Activated T-cell treated with anti-CD3 and anti-CD28 coated beads, Interleukin-2, amount 50 U/mL, for 48 hours (primary cell): ENCODE data around the gene PHLPP1.

Source experiments
- DNase-seq, 2 experiments: peaks; one replicate each; pipeline ENCODE4 v3.0.0-alpha.2; 2020

The PHLPP1 gene

DNA sequence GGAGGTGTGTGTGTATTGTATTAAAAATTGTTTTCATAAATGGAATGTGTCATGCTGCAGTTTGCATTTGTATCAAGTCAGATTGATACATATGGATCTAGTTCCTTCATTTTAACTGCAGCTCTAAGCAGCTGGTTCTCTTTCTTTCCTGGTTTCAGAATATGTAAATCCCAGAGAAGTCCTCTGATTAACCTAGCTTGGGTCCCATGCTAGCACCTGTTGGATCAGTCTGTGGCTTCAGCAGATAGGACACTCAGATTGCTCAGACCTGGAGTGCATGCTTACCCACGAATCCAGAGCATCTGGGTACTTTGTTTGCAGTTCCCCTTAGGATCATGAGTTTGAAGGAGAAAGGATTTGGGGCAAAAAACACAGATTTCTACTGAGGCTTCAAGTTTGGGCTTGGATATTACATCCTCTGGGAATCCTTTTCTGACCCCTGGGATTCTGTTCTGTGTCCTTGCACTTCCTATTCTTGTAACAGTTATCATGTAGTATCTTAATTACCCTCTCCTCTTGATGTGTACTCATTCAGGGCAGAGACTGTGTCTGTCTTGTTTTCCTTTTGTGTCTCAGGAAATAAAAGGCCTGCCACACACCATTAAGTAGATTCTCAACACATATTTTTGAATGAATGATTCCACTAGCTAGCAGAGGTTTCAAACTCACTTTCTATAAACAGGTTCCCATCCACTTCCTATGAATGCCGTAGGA is 142.1 kb downstream of the PHLPP1 start:
- no peak for DNase-seq

GRCh38 chr18:62860062-62860461 is 144.7 kb downstream of the PHLPP1 start:
- no peak for DNase-seq

GRCh38 chr18:62862466-62862865 is 147.1 kb downstream of the PHLPP1 start:
- DNase-seq = no peak

DNA sequence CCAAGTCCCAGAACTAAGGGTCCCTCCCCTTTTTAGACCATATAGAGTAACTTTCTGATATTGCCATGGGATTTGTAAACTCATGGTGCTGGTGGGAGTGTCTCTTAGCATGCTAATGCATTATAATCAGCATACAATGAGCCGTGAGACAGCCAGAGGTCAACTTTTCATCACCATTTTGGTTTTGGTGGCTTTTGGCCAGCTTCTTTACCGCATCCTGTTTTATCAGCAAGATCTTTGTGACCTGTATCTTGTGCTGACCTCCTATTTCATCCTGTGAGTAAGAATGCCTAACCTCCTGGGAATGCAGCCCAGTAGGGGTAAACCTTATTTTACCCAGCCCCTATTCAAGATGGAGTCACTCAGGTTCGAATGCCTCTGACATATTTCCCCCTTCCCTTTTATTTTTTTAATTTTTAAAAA is 148.2 kb downstream of the PHLPP1 start:
- no peak for DNase-seq

GRCh38 chr18:62865498-62865897 is 150.2 kb downstream of the PHLPP1 start:
- no peak for DNase-seq

GRCh38 chr18:62867534-62867933 is 152.2 kb downstream of the PHLPP1 start:
- no peak for DNase-seq

GRCh38 chr18:62868645-62869044 is 153.3 kb downstream of the PHLPP1 start:
- no peak for DNase-seq

- no peak for DNase-seq
Measured at GRCh38 chr18:62870643-62871042, 155.3 kb downstream of the PHLPP1 start.

DNA sequence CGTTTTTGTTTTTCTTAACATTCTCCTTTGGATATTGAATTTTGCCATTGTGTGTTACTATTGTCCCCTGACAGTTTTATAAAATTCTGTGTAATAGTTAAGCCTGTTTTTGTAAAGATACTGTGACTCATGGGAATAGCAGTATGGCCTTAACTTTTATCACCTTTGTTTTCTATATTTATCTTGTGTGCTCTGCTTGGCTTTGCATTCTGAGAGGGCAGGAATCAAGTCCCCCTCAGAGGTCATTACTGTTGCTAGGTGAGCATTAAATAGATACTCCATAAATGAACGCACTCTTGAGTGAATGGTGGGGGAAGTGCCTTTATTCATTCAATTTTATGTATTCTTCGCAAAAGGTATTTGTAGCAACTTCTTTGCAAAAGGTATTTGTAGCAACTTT is 160.0 kb downstream of the PHLPP1 start:
- DNase-seq = no peak

GRCh38 chr18:62876111-62876510 is 160.8 kb downstream of the PHLPP1 start:
- no peak for DNase-seq

DNA sequence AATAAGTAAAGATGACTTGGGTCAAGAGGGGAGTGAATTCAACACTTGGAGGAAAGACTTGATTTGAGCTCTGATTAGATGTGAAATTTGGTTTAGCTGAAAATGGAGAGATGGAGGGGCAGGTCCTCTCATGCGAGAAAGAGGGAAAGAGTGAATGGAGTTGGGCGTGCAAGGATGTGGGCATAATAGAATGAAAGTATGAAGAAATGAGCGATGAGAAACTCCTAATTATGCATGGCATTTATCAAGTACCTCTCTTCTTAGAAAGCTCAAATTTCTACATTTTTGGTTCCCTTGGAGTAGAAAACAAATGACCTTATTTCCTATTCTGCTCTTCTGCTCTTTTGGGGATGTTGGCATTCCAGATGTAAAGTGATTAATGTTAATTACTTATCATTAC is 161.5 kb downstream of the PHLPP1 start:
- no peak for DNase-seq

DNA sequence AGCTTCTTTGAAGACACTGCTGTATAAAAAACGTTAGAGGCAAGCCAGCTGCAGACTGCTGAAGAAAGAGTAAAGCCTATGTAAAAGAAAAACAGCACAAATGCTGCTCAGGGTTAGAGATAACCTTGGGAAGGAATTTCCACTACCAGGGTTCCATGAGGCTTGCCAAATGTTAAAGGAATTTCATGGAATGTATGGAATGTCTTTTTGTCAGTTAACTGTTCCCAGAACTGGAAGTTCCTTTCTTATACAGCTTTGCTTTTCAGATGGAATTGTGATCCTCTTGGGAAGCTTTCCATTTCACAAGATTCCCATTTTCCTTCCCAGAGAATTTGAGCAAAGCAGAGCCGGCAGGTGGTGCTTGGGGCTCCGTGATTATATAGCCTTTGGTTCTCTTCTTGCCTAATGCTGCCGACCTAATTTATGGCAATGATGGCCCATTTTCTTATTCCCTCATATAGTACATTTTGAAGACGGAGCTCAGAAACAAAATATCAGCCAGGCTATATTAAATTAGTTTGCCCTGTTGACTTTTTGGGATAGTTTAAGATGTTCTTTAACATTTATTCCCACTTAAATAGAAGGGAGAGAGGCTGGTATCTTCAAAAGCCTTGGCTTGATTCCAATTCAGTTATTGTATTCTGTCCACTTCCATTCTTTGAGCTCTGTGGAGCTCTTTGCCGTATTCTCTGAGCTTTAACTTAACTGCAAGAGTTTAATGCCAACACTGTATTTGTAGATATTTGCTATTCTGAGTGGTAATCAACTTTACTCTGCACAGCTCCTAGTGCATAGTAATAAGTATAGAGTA is 162.3 kb downstream of the PHLPP1 start:
- DNase-seq = no peak

GRCh38 chr18:62878305-62878704 is 163.0 kb downstream of the PHLPP1 start:
- no peak for DNase-seq

GRCh38 chr18:62880034-62880433 is 164.7 kb downstream of the PHLPP1 start:
- DNase-seq = no peak

DNA sequence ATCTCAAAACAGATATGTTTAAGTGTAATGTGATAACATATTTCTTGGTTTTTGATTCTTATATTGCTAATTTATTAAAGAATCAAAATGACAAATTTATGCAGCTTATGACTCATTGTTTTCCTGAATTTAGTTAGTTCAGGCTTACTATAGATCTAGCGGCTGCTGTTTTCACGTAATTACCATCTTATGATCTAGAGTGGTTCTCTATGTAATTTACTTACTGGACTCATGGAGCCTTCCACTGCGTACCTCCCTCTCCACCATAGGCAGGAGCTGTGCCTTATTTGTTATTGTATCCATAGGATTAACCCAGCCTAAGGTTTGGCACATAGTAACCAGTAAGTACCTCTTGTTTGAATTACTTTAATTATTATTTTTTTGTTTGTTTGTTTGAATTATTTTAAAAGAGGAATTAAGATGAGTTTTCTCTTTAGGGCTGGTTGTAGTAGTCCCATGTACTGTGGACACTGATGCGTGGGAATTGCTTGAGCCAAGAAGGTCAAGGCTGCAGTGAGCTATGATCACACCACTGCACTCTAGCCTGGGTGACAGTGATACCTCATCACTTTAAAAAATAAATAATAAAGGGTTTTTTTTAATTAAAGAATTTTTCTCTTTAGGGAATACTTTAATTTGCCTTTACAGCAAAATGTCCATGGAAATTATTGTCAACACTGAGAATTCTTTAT is 165.5 kb downstream of the PHLPP1 start:
- no peak for DNase-seq

DNA sequence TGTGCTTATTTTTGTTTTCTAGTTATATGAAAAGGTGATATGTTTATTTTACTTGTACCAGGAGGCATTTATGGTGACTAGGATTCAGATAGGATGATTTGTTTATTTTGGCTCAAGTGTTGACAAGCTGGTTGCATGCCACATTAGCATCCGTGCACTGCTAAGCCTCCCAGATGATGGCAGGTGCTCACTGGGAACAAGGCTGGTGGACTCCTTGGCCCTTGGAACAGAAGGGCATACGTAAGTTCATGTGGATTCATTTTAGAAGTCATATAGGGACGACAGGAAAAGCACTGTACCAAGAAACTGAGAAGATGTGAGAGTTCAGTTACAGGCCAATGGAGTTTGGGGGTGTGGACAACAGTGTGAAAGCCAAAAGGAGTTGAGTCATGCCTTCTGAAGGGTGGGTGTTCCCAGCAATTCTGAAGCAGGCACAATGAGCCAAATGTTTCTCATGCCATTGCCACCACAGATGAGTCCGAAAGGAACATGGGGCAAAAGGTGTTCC is 166.2 kb downstream of the PHLPP1 start:
- DNase-seq = peak in 1 of 2 experiments; percentile 28

- no peak for DNase-seq
Measured at GRCh38 chr18:62883937-62884735, 168.8 kb downstream of the PHLPP1 start.

DNA sequence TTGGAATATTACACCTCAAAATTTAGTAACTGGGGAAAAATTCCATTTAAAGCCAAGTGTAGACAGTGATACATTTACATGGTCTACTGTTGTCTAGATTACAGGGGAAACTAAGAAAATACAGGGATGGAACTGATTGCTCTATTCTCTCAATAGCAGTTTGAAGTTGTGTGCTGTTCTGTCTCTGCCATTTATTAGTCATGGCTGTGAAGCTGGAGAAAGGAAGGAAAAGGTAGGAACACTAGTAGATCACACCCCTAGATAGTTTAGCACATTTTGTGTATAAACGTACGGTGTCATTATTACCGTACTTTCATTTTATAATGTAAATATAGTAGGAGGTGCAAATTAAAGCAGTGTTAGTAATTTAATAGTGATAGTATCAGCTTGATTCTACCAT is 170.5 kb downstream of the PHLPP1 start:
- DNase-seq = no peak

GRCh38 chr18:62894681-62895390 is 179.5 kb downstream of the PHLPP1 start:
- DNase-seq = no peak

GRCh38 chr18:62897153-62897552 is 181.8 kb downstream of the PHLPP1 start:
- DNase-seq = no peak

DNA sequence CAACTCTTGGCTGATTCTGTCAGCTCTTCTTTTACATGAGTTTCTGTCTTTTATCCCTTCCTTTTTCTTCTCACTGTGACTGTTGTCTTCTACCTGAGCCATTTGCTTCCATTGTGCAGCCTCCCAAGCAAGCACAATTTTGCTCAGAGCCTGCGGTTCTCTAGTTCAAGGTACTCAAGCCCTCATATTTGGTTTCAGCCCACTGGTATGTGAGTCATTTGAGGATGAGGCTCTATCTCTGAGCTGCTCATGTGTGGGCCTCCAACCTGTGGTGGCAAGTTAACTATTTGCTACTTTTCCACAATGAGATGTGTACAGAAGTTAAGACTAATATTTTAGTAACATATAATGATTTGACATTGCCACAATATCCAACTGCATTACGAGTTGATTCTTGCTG is 183.0 kb downstream of the PHLPP1 start:
- DNase-seq = peak in 1 of 2 experiments; percentile 27

- no peak for DNase-seq
Measured at GRCh38 chr18:62899534-62899933, 184.2 kb downstream of the PHLPP1 start.
